HG03175 (cell line): ENCODE results near the gene APCDD1L.
"Not testable (repeated sequence)": the region's sequence is repeated elsewhere in the genome, so short reads cannot be mapped to it uniquely, and the experiment has no call there.

ENCODE experiments used
- ATAC-seq: cut with Tn5 transposase; IDR thresholded peaks from one replicate; pipeline ENCODE4 v1.9.1; 2021; ENCODE audit warnings: mild to moderate bottlenecking, moderate library complexity; ENCODE audit not compliant: unreplicated experiment

The APCDD1L gene

GRCh38 chr20:58545565-58546415 lies 30.6 kb upstream of the APCDD1L start:
- ATAC-seq, result no peak

DNA sequence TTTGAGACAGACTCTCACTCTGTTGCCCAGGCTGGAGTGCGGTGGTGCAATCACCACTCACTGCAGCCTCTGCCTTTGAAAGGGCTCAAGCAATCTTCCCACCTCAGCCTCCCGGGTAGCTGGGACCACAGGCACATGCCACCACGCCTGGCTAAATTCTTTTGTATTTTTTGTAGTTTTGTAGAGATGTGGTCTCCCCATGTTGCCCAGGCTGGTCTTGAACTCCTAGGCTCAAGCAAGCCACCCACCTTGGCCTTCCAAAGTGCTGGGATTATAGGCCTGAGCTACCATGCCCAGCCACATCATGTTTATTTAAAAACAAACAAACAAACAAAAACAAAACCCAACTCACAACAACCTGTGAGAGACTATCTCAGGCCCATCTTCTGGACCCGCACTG lies 29.7 kb upstream of the APCDD1L start:
- no peak for ATAC-seq

GRCh38 chr20:58544286-58544685 lies 29.1 kb upstream of the APCDD1L start:
- ATAC-seq, result no peak

GRCh38 chr20:58543274-58543673 lies 28.1 kb upstream of the APCDD1L start:
- no peak for ATAC-seq

DNA sequence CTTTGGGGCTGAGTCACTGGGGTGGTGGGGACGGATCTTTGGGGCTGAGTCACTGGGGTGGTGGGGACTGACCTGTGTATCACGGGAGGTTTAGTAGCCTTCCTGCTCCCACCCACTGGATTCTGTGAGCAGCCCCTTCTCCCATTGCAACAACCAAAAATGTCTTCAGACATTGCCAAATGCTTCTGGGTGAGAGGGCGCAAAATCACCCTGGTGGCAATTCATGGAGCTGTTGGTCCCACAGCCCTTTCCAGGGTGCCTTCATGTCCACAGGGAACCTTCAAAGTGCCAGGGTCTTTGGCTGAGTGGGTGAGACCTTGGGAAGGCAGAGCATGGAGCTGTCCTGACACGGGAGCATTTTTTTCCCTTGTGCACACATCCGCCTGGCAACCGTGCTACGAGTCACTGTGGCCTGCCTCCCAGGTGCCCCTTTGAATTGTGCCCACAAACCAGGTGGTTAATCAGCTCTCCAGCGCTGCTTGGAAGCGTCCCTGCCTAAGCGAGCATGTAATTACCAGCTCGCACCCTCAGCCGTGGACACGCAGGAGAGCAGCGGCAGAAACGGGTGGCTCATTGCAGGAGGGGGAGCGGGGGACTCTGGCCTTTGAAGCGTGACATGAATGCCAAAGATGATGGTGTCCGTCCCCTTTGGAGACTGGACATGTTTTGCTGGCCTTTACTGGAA lies 27.4 kb upstream of the APCDD1L start:
- ATAC-seq, result no peak

DNA sequence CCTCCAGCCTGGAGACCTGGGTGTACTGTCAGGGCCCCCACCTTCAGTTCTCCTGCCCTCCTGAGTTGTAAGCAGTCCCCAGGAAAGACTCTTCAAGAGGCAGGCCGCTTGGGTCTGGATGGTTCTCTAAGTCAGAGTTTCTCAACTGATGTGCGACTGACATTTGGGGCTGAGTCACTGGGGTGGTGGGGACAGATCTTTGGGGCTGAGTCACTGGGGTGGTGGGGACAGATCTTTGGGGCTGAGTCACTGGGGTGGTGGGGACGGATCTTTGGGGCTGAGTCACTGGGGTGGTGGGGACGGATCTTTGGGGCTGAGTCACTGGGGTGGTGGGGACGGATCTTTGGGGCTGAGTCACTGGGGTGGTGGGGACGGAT lies 26.8 kb upstream of the APCDD1L start:
- not testable (repeated sequence) for ATAC-seq

DNA sequence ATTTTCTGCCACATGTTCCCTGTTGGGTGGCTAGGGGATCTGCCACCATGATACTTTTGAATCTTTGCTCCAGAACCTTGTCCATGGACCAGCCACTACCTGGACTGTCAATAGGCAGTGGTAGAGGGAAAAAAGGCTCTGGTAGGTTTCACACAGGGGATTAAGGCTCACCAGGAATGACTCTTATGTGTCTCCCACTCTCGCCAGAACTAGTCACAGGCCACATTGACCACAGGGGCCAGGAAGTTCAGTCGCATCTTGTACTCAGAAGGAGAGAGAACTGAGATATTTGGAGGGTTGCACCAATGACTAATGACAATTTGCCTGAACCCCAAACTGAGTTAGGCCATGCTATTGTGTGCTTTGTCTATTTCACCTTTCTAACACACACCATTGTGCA lies 23.6 kb upstream of the APCDD1L start:
- no peak for ATAC-seq

GRCh38 chr20:58537831-58538230 lies 22.6 kb upstream of the APCDD1L start:
- ATAC-seq, result no peak

DNA sequence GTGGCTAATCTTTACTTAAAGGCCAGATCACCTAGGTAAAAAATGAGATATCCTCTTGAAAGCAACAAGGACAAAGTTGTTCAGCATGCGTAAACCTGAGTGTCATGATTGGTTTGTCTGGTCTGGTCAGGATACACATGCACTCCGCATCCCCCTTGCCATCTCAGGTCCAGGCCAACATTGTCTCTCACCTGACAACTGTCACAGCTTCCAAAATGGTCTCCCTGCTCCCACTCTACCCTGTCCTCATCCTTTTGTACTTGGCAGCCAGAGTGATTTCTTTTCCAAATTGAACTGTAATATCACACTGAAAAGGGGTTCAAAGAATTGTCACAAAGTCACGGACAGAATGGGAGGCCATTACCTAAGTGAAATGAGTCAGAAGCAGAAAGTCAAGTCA lies 21.1 kb upstream of the APCDD1L start:
- no peak for ATAC-seq

- no peak for ATAC-seq
These were observed 16.5 kb upstream of the APCDD1L start for GRCh38 chr20:58531657-58532056.

DNA sequence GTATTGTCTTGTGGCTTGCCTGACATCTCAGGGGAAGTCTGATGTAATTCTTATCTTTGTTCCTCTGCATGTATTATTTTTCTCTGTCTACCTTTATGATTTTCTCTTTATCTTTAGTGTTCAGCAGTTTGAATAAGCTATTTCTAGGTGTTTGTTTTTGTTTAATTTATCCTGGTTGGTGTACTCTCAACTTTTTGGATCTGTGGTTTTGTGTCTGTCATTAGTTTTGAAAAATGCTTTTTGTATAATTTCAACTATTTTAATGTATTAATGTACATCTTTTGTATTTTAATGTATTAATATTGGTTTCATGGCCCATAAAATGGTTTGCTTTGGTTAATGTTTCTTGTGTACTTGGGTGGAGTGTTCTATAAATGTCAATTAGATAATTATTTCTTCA lies 15.9 kb upstream of the APCDD1L start:
- ATAC-seq, result no peak

DNA sequence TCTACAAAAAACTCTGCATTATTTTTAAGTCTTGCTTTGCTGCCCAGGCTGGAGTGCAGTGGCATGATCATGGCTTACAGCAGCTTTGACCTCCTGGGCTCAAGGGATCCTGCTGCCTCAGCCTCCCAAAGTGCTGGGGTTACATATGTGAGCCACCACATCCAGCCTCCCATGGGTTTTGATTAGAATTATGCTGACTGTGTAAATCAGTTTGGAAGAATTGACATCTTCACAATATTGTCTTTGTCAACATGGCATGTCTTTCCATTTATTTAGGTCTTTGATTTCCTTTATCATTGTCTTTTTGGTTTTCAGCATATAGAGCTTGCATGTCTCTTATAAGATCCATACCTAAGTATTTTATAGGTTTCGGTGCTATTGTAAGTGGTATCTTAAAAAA lies 13.2 kb upstream of the APCDD1L start:
- no peak for ATAC-seq

GRCh38 chr20:58526411-58526810 lies 11.2 kb upstream of the APCDD1L start:
- no peak for ATAC-seq

DNA sequence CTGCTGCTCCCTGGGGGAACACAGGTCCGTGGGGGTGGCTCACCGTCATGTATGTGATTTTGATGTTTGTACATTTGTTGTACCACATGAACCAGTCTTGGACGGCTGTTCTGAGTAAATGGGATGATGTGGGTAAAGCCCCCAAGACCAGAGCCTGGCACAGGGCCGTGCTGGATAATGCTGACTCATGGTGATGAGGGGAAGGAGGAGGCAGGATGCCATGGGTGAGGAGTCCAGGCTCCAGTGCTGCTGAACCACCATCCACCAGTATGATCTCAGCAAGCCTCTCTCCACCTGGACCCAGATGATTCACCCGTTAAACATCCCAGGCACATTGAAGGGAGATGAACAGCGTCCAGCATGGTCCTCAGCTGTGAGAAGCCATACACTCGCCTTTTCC lies 9.6 kb upstream of the APCDD1L start:
- ATAC-seq, result no peak

GRCh38 chr20:58523971-58524315 lies 8.7 kb upstream of the APCDD1L start:
- ATAC-seq, result no peak

DNA sequence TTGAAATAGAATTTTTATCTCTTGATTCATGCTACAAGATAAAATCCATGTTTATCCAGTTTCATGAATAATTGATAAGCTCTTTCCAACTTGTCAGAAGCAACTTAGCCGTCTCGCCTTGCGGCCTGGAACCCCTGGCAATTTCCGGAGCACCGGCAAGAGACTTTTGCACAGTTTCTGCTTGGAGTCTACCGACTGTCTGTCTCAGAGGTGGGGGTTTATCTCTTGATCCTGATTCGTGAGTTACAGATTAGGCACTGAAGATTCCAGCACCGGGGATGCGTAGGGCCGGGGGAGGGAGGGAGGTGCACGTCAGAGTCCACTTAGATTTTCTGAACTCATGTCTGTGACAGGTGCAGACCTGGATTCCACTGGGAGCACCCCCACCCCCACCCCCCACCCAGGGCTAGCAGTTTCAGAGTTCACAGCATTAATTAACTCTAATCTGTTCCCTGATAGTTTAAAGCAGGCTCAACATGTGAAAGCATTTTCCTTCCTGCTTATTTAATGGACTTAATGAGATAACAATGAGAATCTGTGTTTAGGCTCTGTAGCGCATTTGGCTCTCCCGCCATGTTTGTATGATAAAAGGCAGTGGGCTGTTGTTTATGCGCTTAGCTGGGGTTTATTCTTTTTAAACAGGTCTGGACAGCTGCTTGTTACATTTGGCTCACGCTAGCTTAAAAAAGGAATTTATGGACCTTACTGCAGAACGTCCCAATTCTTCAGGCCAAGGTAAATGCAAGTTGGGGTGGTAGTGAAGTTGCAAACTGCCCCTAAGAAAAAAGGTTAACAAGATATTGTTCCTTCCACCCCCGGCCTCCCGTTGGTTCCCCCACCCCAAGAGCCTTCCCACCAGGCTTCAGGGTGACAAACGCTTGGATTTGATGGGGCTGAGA lies 8.1 kb upstream of the APCDD1L start:
- no peak for ATAC-seq

GRCh38 chr20:58522666-58523065 lies 7.5 kb upstream of the APCDD1L start:
- ATAC-seq, result no peak

- ATAC-seq, result no peak
These were observed 6.6 kb upstream of the APCDD1L start for GRCh38 chr20:58521763-58522162.

GRCh38 chr20:58519940-58520712 lies 4.9 kb upstream of the APCDD1L start:
- ATAC-seq, result no peak

- ATAC-seq, result no peak
These were observed 3.8 kb upstream of the APCDD1L start for GRCh38 chr20:58518896-58519593.
